IPS-11a (cell line): ENCODE data around the gene HNRNPUL2.

ENCODE experiments used
- H3K4me3 ChIP-seq: one replicate; pipeline ENCODE4 v1.5.1; 2013; ENCODE audit warnings: low read depth, low read length, control low read depth

HNRNPUL2 gene

DNA sequence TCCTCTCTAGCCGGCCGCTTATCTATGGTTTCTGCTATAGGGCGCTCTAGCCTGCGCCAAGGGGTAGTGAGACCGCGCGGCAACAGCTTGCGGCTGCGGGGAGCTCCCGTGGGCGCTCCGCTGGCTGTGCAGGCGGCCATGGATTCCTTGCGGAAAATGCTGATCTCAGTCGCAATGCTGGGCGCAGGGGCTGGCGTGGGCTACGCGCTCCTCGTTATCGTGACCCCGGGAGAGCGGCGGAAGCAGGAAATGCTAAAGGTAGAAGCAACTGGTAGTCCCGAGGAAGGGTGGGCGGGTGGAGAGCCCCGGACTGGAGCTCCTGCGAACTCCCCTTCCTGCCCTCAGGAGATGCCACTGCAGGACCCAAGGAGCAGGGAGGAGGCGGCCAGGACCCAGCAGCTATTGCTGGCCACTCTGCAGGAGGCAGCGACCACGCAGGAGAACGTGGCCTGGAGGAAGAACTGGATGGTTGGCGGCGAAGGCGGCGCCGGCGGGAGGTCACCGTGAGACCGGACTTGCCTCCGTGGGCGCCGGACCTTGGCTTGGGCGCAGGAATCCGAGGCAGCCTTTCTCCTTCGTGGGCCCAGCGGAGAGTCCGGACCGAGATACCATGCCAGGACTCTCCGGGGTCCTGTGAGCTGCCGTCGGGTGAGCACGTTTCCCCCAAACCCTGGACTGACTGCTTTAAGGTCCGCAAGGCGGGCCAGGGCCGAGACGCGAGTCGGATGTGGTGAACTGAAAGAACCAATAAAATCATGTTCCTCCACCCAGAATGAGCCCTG, 55.5 kb downstream of the HNRNPUL2 start, which contains the start of the genes LBHD1 and UQCC3:
LBHD1 (minus strand) TSS at position 660 of the 782 bp plus-strand sequence. CDS start 2,236 bp downstream, outside the sequence.
UQCC3 (plus strand) TSS at position 66 of the 782 bp plus-strand sequence; CDS start at position 139, 73 bp downstream.
- peak within 1 kb of the TSS; percentile 95 for H3K4me3 ChIP-seq

DNA sequence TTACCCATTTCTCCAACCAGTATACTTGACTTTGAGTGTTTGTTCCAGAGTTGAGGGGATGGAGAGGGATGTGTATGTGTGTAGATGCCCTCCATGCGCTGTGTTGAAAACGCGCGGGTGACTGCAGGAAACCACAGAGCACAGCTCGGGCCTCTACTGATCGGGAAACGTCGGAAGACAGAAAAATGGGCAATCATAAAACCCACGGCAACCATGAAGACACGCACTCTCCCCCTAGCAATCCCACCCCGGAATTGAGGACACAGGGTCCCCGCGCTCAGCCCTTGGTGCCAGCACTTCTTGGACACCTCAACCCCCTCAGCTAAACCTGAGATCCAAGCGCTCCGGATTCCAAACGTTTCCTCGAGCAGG, 56.0 kb downstream of the HNRNPUL2 start:
- H3K4me3 ChIP-seq: peak overlapping the region; percentile 95

DNA sequence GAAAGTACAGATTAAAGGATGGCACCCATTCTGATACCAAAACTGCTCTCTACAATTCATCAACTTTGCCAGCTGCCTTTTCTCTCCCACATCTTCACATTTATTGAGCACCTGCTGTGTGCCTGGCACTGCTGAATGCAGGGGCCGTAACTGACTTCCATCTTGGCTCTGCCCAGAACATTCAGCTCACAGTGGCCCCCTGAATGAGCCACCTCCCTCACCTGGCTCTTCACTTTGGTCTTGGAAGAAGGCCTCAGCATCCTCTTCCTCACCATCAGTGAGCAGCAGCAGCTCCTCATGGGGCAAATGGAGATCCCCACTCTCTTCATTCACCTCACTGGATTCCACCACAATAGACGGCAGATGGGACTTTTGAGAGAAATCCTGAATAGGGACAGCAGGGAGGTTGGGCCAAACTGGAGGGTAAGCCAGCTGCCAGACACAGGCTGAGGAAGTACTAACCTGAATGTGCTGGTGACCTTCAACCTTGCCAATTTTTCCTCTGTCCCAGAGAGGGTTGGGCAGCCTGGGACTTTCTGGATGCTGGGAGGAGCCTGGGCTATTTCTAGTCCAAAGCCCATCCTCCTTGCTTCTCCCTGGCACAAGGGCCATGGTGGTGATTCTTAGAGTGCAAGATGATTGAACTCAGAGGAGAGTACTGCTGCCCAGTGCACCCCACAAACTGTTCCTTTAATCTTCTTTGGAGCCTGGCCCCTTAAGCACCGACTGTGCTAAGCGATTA, 57.7 kb downstream of the HNRNPUL2 start:
- no peak overlapping the region for H3K4me3 ChIP-seq

DNA sequence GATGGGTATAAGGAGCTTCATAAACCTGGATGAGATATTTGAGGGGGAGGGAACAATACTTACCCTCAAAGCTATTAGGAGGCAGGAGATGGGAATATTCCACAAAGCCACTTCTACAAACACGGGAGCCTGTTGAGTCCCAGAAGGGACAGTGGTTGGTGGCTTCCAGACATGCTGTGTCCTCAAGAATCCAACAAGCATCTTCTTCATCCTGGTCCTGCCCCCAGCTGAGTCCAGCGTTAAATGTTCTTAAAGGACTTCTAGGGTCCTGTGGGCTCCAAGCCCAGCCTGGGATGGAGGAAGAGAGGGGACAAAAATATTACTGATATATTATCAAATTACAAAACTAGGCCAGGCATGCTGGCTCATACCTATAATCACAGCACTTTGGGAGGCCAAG, 59.8 kb downstream of the HNRNPUL2 start:
- no peak overlapping the region for H3K4me3 ChIP-seq

DNA sequence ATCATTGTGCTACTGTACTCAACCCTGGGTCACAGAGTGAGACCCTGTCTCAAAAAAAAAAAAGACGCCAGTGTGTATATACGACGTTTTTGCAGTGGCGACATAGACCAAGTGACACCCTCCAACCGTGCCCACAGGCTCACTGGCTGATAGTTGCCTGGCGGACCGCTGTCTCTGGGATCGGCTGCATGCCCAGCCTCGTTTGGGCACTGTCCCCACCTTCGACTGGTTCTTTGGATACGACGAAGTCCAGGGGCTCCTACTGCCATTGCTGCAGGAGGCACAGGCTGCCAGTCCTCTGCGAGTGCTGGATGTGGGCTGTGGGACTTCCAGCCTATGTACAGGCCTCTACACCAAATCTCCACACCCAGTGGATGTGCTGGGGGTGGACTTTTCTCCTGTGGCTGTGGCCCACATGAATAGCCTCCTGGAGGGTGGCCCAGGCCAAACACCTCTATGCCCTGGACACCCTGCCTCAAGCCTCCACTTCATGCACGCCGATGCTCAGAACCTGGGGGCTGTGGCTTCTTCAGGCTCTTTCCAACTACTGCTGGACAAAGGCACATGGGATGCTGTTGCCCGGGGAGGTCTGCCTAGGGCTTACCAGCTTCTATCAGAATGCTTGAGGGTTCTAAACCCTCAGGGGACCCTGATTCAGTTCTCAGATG, 60.9 kb downstream of the HNRNPUL2 start:
- peak overlapping the region; percentile 96 for H3K4me3 ChIP-seq

DNA sequence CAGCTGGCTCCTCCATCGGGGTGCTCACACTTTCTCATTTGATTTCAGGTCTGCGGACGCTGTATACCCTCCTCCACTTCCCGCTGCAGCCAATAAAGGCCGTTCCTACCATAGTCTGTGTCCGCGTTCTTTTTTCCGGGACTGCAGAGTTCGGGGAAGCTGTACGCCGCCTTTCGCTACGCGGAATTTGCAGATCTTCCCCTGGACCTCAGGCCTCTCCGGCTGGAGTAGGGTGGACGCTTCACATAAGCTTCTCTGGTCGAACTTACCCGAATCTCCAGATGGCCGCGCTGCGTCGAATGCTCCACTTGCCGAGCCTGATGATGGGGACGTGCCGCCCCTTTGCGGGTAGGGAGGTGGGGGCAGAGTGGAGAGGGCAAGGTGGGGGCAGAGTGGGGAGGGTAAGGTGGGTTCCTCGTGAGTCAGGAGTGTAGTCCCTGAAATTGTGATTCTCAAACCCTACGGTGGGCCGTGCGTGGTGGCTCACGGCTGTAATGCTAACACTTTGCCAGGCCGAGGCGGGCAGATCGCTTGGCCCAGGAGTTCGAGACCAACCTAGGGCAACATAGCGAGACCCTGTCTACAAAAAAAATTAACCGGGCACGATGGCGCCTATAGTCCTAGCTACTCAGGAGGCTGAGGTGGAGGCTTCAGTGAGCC, 61.5 kb downstream of the HNRNPUL2 start:
- H3K4me3 ChIP-seq: peak overlapping the region; percentile 96

DNA sequence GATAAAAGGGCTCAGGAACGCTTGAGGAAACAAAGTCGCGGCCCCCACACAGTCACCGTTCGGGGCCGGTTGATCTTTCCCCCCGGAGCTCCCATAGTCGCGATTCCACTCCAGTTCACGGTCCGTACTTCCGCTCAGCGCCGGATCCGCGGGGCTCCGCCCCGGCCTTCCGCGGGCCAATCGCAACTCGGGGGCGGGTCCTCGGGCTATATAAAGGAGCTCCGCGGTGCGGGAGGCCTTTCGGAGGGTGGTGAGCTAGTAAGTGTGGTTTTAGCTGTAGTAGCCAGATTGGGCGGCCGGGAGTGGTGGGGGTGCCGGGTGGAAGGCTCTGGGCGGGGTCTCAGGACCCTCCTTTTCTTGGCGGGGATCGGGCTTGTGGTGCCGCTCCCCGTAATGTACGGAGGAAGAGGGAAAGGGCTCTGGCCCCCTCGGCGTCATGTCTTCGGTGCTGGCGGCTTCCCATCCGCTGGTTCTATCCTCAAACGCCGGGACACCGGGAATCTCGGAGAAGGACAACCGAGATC, 62.1 kb downstream of the HNRNPUL2 start, which contains the start of the genes C11orf98 and CSKMT:
C11orf98 (minus strand) TSS at position 136 of the 524 bp plus-strand sequence; CDS start at position 95, 41 bp downstream.
CSKMT (plus strand) TSS at position 238 of the 524 bp plus-strand sequence. CDS start 568 bp downstream, outside the sequence.
- peak within 1 kb of the TSS; percentile 96 for H3K4me3 ChIP-seq

DNA sequence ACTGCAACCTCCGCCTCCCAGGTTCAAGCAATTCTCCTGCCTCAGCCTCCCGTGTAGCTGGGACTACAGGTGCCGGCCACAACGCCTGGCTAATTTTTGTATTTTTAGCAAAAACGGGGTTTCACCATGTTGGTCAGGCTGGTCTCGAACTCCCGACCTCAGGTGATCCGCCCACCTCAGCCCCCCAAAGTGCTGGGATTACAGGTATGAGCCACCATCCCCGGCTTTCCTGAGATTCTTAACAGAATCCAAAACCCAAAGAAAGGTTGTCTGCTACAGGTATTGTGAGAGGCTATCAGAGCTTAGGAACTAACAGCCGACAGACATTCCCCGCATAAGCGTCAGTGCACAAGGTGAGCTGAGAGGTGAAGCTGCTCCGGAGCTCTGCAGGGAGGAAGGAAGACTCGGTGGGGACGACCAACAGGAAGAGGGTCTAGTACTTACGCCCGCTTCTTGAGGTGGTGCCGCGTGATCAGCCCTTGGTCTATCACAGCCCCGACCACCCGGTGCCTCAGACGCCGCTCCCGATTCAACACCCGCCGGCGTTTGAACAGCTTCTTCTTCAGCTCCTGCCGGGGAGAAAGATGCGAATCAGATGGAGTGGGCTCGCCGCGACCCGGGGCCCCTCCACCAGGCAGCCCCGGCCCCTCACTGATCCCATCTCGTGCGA, 62.7 kb downstream of the HNRNPUL2 start:
- peak overlapping the region; percentile 96 for H3K4me3 ChIP-seq
